ENCODE results near the gene SEC14L1.

The SEC14L1 gene

GRCh38 chr17:77206158-77206956 is 65.6 kb downstream of the SEC14L1 start:
- peaks cover 73% of the 10 kb centered on the region for H3F3A ChIP-seq (ENCODE audit: insufficient read depth, low read length)
- no peak overlapping the region for H3K4me2 ChIP-seq (ENCODE audit: low read depth, low read length)
- no peaks in the 10 kb centered on the region for H4K20me1 ChIP-seq (ENCODE audit: insufficient read depth, low read length)
- H3K36me3 ChIP-seq (replicated peaks; ENCODE audit: insufficient read depth, low read length) = peaks cover 49% of the 10 kb centered on the region
- H2AFZ ChIP-seq (ENCODE audit: low read length) = no peak overlapping the region
- no peak for DNase-seq
- no peaks in the 10 kb centered on the region for H3K9me3 ChIP-seq (replicated peaks; ENCODE audit: insufficient read depth, low read length)
- no peaks in the 10 kb centered on the region for H3K27me3 ChIP-seq (replicated peaks; ENCODE audit: insufficient read depth, low read length)
- H3K27ac ChIP-seq (ENCODE audit: low read length) = peak overlapping the region; percentile 2; the same call in 1 of the 2 replicates
- H3K4me3 ChIP-seq (ENCODE audit: low read length) = no peak overlapping the region
- peaks cover 64% of the 10 kb centered on the region for H3K4me1 ChIP-seq (ENCODE audit: low read length)
- TF ChIP-seq EZH2phosphoT487 (IDR thresholded peaks at IDR 0.05; ENCODE audit: low read length) = no peak
- TF ChIP-seq EZH2 (optimal IDR thresholded peaks at IDR 0.05; ENCODE audit: low read depth, low read length) = no peak
- TF ChIP-seq CTCF (IDR thresholded peaks at IDR 0.05; ENCODE audit: low read length) = no peak
- H3K9ac ChIP-seq (ENCODE audit: low read length) = no peak overlapping the region
- peaks cover 77% of the 10 kb centered on the region for H3K79me2 ChIP-seq (ENCODE audit: low read length)
- no peaks in the 10 kb centered on the region for H3K9me2 ChIP-seq (replicated peaks; ENCODE audit: insufficient read depth, low read length)

GRCh38 chr17:77207689-77208216 is 67.0 kb downstream of the SEC14L1 start:
- Histone ChIP-seq H3F3A (ENCODE audit: insufficient read depth, low read length) (peaks cover 87% of the 10 kb centered on the region), H3K9me2 (replicated peaks; ENCODE audit: insufficient read depth, low read length) (no peaks in the 10 kb centered on the region), H3K79me2 (ENCODE audit: low read length) (peaks cover 70% of the 10 kb centered on the region), H3K4me3 (ENCODE audit: low read length) (no peak overlapping the region), H4K20me1 (ENCODE audit: insufficient read depth, low read length) (no peaks in the 10 kb centered on the region), H3K36me3 (replicated peaks; ENCODE audit: insufficient read depth, low read length) (peaks cover 49% of the 10 kb centered on the region), H3K27ac (ENCODE audit: low read length) (peak overlapping the region; percentile 98), H2AFZ (ENCODE audit: low read length) (no peak overlapping the region), H3K4me2 (ENCODE audit: low read depth, low read length) (peak overlapping the region; percentile 41), H3K4me1 (ENCODE audit: low read length) (peaks cover 77% of the 10 kb centered on the region), H3K9ac (ENCODE audit: low read length) (no peak overlapping the region), H3K27me3 (replicated peaks; ENCODE audit: insufficient read depth, low read length) (no peaks in the 10 kb centered on the region), H3K9me3 (replicated peaks; ENCODE audit: insufficient read depth, low read length) (no peaks in the 10 kb centered on the region)
- no peak for TF ChIP-seq EZH2 (optimal IDR thresholded peaks at IDR 0.05; ENCODE audit: low read depth, low read length)
- TF ChIP-seq CTCF (IDR thresholded peaks at IDR 0.05; ENCODE audit: low read length) = no peak
- TF ChIP-seq EZH2phosphoT487 (IDR thresholded peaks at IDR 0.05; ENCODE audit: low read length) = no peak
- no peak for DNase-seq

GRCh38 chr17:77208217-77208808 is 67.5 kb downstream of the SEC14L1 start:
- DNase-seq = peak; percentile 62
- Histone ChIP-seq H4K20me1 (ENCODE audit: insufficient read depth, low read length) (no peaks in the 10 kb centered on the region), H3K4me3 (ENCODE audit: low read length) (no peak overlapping the region), H3K9me2 (replicated peaks; ENCODE audit: insufficient read depth, low read length) (no peaks in the 10 kb centered on the region), H2AFZ (ENCODE audit: low read length) (no peak overlapping the region), H3K36me3 (replicated peaks; ENCODE audit: insufficient read depth, low read length) (peaks cover 47% of the 10 kb centered on the region), H3F3A (ENCODE audit: insufficient read depth, low read length) (peaks cover 88% of the 10 kb centered on the region), H3K27me3 (replicated peaks; ENCODE audit: insufficient read depth, low read length) (no peaks in the 10 kb centered on the region), H3K9ac (ENCODE audit: low read length) (peak overlapping the region; percentile 66), H3K79me2 (ENCODE audit: low read length) (peaks cover 70% of the 10 kb centered on the region), H3K4me2 (ENCODE audit: low read depth, low read length) (peak overlapping the region; percentile 41), H3K4me1 (ENCODE audit: low read length) (peaks cover 83% of the 10 kb centered on the region), H3K9me3 (replicated peaks; ENCODE audit: insufficient read depth, low read length) (no peaks in the 10 kb centered on the region), H3K27ac (ENCODE audit: low read length) (peak overlapping the region; percentile 98)
- TF ChIP-seq EZH2 (optimal IDR thresholded peaks at IDR 0.05; ENCODE audit: low read depth, low read length) (no peak), CTCF (IDR thresholded peaks at IDR 0.05; ENCODE audit: low read length) (peak; percentile 28)
